HepG2 (cell line): ENCODE measurements around the gene ASNS. TPM values are rescaled to one million over a fixed set of nuclear protein-coding genes. Genes with fewer than 3 reads are reported as not detected.

Source experiments
- BATF2 ChIP-seq: sonication (generic); formaldehyde crosslinking; IDR thresholded peaks from 2 replicates; pipeline ENCODE4 v1.8.0; 2022; ENCODE audit warnings: mild to moderate bottlenecking, missing genetic modification reagents, moderate library complexity
- DBP ChIP-seq: sonication (generic); formaldehyde crosslinking; IDR thresholded peaks from 2 replicates; pipeline ENCODE4 v1.4.0; 2020; ENCODE audit warnings: missing genetic modification reagents; ENCODE audit errors: not compliant biosample characterization
- HDAC2 ChIP-seq: sonication (generic); formaldehyde crosslinking; IDR thresholded peaks from 2 replicates; pipeline ENCODE4 v1.4.0; 2020; ENCODE audit warnings: missing genetic modification reagents
- JUNB ChIP-seq: sonication (generic); formaldehyde crosslinking; IDR thresholded peaks from 2 replicates; pipeline ENCODE4 v1.8.0; 2022; ENCODE audit warnings: missing genetic modification reagents, mild to moderate bottlenecking, borderline replicate concordance
- MAFK ChIP-seq, 2 experiments: IDR thresholded peaks in 1 of 2; conservative IDR thresholded peaks in 1 of 2; 2 replicates each; pipeline ENCODE4 v1.6.1; 2011; ENCODE audit warnings: improper control_type of control experiment in 2 of 2, low read length in 2 of 2
- MTERF4 ChIP-seq: sonication (generic); formaldehyde crosslinking; IDR thresholded peaks from 2 replicates; pipeline ENCODE4 v1.8.0; 2023; ENCODE audit warnings: mild to moderate bottlenecking, missing genetic modification reagents
- NR2C2 ChIP-seq: sonication (generic); formaldehyde crosslinking; IDR thresholded peaks from 2 replicates; pipeline ENCODE4 v1.4.0; 2020; ENCODE audit warnings: missing genetic modification reagents, mild to moderate bottlenecking, moderate library complexity, borderline replicate concordance
- NR2F6 ChIP-seq, 2 experiments: IDR thresholded peaks; 2 replicates each; pipeline ENCODE4 v1.6.1; 2016; ENCODE audit warnings: antibody characterized with exemption in 1 of 2, mild to moderate bottlenecking in 1 of 2
- POGK ChIP-seq: sonication (generic); formaldehyde crosslinking; conservative IDR thresholded peaks from 2 replicates; pipeline ENCODE4 v1.8.0; 2022; ENCODE audit warnings: mild to moderate bottlenecking, moderate library complexity, missing genetic modification reagents
- PREB ChIP-seq: sonication (generic); formaldehyde crosslinking; IDR thresholded peaks from 2 replicates; pipeline ENCODE4 v1.4.0; 2020; ENCODE audit warnings: missing genetic modification reagents
- SP4 ChIP-seq: sonication (generic); formaldehyde crosslinking; IDR thresholded peaks from 2 replicates; pipeline ENCODE4 v1.8.1; 2023; ENCODE audit warnings: mild to moderate bottlenecking, missing genetic modification reagents
- ZFP36 ChIP-seq: fragments of 150-350 bp; IDR thresholded peaks from 2 replicates; pipeline ENCODE4 v1.6.1; 2018; ENCODE audit warnings: borderline replicate concordance, low read length, low read depth; ENCODE audit not compliant: partially characterized antibody
- ZNF318 ChIP-seq: sonication (generic); formaldehyde crosslinking; IDR thresholded peaks from 2 replicates; pipeline ENCODE4 v1.4.0; 2020; ENCODE audit warnings: mild to moderate bottlenecking, missing genetic modification reagents
- ZNF607 ChIP-seq: sonication (generic); formaldehyde crosslinking; IDR thresholded peaks from 2 replicates; pipeline ENCODE4 v1.5.1; 2020; ENCODE audit warnings: missing genetic modification reagents, mild to moderate bottlenecking, borderline replicate concordance
- polyA plus RNA-seq, 8 experiments: library from polyadenylated mRNA; depleted of rRNA in 3 of 8; stranded (reverse) in 7 of 8; unstranded in 1 of 8; fragments of >200 nt; fragmentation: Illumina TruSeq in 4 of 8; extraction: Trizol in 4 of 8; gene quantifications; 2 replicates each; pipeline versions ENCODE4 v1.2.1 to v1.2.3, GENCODE V29; 2011 to 2016; ENCODE audit warnings: low read depth in 4 of 8, missing spikeins in 1 of 8, mixed read lengths in 1 of 8; ENCODE audit not compliant: insufficient read depth in 1 of 8
- total RNA-seq, 5 experiments: library from RNA; depleted of rRNA; stranded (reverse); fragments of >200 nt; fragmentation: Illumina TruSeq; extraction: Trizol; gene quantifications; 2 replicates each; pipeline ENCODE4 v1.2.3, GENCODE V29; 2016; ENCODE audit warnings: low read depth in 1 of 5

Gene ASNS
- total and polyA plus RNA-seq, 2 of the 13 experiments (the other 11 are each of a cell fraction or from before 2014, with no cell fraction given) = 55.0 to 75.1 TPM

GRCh38 chr7:97872025-97872669 is at the start of gene ASNS (continued):
- TF ChIP-seq BATF2 (CRISPR knock-in tag) (no peak), POGK (CRISPR knock-in tag) (peak; percentile 93), SP4 (peak; percentile 67), ZNF607 (CRISPR knock-in tag) (peak; percentile 42; the same call in 1 of the 2 replicates), ZFP36 (no peak), MAFK (conservative IDR thresholded peaks at IDR 0.05 in 1 of 2, IDR thresholded peaks at IDR 0.05 in 1 of 2; ENCODE audit: low read length in 2 of 2) (no peak), MTERF4 (CRISPR knock-in tag) (no peak), NR2C2 (peak; percentile 67; the same call in 1 of the 2 replicates), JUNB (CRISPR knock-in tag) (no peak), DBP (CRISPR knock-in tag) (no peak), PREB (CRISPR knock-in tag) (no peak), ZNF318 (CRISPR knock-in tag) (no peak; the same call in 1 of the 2 replicates), NR2F6 (IDR thresholded peaks at IDR 0.05) (no peak), NR2F6 (CRISPR knock-in tag; IDR thresholded peaks at IDR 0.05) (no peak), HDAC2 (peak; percentile 83)
